CD4-positive, alpha-beta T cell treated with Interleukin-4 for 4 hours (primary cell): Measurements from ENCODE around the gene MATN1.
"Not testable (repeated sequence)": the region's sequence is repeated elsewhere in the genome, so short reads cannot be mapped to it uniquely, and the experiment has no call there.

Experiments
- DNase-seq: peaks from one replicate; pipeline ENCODE4 v3.0.0-alpha.2; 2020

MATN1 gene

DNA sequence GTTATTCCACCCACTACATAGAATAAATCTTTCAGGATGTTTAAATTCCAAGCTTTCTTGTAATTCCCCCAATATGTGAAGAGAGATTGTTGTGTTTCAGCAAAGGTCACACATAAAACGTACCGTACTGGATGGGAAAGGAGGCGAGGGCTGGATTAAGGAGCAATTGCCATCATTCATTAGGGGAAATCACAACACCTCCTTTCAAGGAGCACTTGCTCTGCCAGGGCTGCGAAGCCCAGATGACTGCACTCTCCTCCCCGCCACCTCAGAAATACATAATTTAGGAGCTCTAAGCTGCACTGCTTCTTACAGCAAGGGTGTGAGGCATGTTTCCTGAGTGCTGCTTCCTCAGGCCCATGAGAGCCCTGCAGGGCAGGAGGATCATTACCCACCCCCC lies 29.6 kb downstream of the MATN1 start:
- no peak for DNase-seq

DNA sequence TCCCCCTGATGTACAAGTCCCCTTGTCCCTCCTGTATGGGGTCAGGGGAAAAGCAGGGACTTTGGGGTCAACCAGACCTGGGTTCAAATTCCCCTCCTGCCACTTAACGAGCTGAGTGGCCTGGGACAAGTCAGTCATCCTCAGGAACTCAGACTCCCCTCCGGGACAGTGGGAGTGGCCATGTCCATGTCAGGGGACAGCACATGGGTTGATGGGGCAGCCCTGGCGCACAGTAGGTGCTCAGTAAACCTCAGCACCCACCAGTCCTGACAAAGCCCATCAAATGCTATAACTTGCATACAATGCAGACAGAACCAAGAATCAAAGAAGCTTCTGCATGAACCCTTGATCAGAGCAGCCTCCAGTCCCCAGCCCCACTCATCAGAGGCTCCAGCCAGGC lies 30.0 kb downstream of the MATN1 start:
- no peak for DNase-seq

DNA sequence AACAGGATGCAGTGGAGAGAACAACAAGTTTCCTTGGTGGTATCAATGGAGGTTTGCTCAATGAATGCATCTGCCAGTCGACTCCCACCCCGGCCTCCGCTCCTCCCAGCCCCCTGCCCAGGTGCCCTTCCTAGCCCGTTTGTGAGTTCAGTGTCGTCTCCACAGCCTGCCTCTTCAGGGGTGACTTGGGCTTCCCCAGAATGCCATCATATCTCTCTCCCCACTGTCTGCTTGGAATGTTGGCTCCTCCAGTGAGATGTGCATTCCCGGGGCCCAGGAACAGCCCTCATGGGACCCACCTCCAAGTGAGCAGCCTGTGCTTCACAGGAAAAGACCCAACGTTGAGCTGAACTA lies 30.5 kb downstream of the MATN1 start:
- DNase-seq: no peak

DNA sequence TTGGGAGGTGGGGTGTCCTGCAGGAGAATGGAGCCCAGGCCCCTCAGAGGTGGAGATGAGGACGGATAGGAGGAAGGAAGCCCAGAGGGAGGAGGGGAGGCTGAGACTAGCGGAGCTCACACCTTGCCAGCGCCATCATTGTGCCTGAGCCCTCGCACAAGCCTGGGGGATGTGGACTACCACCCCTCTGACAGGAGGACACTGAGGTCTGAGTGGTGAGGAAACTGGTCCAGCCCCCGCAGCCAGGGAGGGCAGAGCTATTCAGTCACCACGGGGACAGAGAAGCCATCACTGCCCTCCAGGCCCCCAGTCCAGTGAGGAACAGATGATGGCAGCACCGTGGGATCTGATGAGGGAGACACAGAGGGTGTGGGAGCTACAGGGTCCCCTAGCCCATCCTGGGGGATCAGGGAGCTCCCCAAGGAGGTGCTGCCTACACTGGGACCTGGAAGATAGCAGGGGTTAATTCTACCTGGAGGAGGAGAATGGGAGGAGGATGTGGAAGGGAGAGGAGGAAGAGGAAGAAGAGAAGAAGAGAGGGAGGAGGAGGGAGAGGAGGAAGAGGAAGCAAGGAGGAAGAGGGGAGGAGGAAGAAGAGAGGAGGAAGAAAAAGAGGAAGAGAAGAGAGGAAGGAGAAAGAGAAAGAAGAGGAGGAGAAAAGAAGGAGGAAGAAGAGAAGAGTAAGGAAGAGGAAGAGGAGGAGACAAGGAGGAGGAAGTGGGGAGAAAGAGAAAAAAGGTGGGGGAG lies 31.0 kb downstream of the MATN1 start:
- DNase-seq: no peak

DNA sequence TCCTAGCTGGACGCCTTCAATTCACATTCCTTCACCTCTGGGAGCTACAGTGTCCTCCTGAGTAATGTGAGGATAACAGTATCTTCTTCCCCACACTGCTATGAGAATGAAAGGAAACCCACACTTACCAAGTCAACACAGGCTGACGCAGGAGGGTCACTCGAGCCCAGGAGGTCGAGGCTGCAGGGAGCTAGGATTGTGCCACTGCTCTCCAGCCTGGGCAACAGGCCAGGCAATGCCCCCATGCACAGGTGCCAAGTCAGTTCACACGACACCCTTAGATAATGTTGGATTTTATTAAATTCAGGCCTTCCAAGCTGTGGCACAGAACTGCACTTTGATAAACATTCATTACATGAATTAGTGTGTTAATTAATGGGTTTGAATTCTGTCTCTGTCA lies 31.9 kb downstream of the MATN1 start:
- no peak for DNase-seq

DNA sequence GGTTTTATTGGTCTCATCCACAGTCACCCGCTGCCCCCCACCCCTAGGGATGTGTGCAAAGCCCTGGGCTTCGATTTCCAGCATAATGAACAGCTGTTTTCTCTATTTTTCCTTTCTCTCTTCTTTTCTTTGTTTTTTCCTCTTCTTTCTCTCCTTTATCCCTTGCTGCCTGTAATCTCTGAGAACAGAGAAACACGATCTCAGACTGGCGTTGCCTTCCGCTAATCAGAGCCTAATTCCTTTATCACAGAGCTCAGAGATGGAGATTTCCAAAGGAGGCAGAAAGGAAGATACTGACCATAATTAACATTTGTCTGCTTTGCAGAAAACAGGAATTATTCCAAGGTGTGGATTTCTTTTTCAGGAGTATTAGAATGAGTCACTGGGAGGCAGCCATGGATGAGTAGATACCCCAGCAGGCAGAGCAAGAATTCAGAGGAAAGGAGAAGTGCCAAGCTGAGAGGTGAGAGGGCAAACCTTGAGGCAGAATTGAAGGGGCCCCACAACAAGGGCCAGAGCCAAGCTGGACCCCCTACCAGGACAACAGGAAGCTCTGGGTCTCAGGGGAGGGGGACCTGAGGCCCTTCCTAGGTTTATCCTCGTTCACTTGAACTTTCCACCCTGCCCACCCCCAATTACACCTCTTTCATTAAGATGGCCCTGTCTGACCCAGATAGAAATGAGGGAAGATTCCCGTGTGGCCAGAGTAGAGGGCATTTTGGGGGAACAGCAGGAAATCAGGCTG lies 33.3 kb downstream of the MATN1 start:
- no peak for DNase-seq

DNA sequence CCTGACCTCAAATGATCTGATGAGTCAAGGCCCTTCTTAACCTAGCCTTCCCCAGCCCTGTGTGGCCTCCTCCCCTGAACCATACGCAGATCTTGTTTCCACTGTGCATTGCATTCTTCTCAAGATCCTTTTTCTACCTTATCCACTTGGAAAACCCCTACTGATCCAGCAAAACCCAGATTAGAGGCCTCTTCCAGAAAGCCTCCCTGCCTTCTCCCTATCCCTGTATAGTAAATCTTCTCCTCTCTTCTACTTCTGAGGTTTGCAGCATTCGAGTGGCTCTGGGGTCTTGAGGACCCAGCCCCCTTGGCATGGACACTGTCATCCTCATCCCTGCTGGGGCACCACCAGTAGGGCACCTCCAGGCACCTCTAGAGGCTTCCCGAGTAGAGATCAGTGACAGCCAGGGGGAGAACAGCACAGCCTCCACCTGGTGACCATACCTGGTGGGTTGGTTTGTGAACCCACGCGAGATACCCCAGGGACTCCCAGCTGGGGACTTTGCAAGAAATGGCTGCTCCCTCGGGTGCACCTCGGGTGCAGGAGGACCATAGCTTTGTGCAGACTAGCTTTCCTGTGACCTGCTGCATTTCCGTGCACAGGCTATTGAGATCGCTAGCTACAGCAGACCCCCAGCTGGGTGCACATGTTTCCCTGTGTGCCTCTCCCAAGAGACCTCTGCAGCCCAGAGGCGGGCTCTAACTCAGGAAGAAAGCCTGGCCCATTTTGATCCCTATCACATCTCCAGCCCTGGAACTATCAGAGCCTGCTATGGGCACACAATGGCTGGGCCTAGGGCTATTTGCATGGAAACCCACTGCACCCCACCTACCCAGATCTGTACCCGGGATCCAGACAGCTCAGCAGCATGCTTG lies 34.2 kb downstream of the MATN1 start:
- DNase-seq: no peak

DNA sequence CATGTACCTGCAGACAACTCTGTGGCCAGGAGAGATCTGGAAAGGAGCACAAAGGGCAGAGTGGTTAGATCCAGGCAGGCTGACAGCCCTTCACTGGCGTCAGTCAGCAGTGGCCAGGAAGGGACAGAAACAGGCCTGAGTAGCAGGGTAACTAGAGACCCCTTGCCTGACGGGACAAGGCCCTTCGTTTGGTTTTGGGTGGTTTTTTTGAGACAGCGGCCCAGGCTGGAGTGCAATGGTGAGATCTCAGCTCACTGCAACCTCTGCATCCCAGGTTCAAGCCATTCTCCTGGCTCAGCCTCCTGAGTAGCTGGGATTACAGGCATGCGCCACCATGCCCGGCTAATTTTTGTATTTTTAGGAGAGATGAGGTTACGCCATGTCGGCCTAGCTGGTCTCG lies 34.9 kb downstream of the MATN1 start:
- not testable (repeated sequence) for DNase-seq

DNA sequence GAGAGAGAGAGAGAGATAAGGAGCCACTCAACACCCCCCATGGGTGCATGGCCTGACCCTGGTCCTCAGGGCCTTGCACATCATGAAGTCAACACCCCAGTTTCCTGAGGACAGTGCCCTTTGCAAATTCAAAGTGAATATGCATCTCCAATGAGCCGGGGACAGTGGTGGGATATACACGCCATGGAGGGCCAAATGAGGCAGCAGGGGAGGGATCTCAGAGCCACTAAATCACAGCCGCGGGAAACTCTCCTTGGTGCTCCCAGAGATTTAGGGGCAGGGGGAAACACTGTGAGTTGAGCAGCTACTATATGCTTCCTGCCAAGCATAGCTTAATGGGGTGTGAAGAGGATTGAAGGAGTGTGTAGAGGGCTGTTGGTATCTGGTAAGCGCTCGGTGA lies 35.5 kb downstream of the MATN1 start:
- no peak for DNase-seq

DNA sequence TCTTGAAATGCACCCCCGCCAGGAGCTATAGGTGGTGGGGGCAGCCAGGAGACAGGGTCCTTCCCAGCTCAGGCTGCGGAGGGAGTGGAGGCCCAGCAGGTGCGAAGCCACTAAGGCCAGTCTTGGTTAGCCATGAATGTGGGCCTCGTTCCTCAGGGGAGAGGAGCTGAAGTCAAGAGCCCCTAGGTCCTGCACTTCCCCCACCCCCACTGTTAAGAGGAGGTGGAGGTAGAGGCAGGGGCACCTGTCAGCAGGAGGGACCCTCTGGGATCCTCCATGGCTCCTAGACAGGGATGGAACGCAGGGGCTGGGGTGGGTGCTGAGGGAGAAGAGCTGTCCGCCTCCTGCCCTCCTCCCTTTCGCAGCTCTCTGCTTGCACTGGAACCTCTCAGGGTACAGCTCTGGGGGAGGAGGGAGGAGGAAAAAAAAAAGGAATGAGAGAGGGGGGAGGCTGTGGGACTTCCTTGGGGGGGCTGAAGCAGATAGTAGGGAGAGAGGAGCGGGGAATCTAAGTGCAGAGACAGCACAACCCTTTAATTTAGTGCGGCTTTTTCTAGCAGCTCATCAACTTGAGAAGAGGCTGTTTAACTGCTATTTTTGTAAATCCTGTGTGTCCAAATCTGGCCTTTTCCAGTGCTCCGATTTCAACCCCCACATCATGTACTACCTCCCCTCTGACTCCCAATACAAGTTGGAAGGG lies 37.0 kb downstream of the MATN1 start:
- DNase-seq: no peak

DNA sequence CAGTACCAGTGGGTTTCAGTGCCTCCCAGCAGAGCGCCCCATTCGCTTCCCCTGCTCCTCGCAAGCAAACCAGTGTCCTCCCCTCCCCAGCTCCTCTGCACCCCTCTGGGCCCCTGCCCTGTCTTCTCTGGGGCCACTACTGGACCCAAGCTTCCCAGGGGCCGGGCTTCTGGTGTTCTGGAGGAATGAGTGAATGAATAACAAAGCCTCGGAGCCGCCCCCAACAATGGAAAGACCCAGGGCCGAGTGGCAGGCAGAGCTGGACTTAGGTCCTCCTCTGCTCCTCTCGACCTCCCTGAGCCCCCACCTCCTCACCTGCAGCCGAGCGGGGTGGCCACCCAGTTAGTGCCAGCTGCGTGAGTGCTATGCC lies 37.6 kb downstream of the MATN1 start:
- no peak for DNase-seq

DNA sequence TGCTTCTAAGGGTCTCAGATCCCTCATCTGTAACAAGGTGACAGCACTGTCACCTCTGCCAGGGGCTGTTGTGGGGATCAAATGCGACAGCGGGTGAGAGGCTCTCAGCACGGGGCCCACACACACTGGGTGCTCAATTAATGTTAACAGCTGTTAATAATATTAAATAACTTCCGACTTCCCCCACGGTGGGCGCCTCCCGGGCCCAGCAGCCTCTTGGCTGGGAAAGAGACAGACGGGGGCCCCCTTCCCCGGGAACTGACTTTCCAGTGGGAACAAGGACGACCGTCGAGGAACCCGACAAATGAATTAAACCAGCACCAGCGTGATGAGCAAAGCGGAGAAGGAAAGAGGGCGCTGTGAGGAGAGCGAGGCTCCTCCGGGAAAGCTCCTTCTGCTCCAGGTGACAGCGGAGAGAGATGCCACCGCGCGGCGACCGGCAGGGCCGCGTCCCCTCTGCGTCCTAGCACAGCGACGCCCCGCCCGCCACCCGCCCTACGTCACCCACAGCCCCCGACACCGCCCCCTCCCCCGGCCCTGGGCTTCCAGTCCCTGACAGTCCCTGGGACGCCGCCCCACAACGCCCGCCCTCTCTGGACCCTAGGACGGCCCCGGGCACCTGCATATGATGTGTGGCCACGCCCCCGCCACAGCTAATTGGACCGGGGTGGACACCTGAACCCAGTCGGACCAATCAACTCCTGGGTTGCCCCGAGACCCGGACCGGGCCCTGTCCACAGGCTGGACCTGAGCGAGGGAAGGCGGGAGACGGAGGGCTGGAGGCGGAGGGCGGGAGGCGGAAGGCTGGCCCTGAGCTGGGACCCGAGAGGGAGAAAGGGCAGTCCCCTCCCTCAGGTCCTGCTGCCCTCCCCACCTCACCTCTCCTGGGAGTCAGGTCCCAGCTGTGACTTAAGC lies 38.2 kb downstream of the MATN1 start:
- no peak for DNase-seq

DNA sequence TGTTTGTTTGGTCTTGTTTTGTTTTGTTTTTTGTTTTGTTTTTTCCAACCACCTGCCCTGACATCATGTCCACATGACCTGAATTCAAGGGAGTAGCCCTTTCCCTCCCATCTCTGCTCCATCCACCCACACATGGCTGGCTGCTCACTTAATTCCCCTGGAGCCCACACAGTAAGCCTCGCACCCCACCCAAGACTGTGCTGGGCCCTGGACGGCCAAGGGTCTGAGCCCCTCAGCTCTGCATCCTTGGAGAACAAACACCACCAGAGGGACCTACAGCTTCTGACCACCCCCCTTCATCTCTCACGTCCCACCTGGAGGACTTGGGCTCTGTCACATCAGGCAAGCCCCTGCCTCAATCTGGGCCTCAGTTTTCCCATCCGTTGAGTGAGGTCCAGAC lies 39.1 kb downstream of the MATN1 start:
- DNase-seq: no peak

DNA sequence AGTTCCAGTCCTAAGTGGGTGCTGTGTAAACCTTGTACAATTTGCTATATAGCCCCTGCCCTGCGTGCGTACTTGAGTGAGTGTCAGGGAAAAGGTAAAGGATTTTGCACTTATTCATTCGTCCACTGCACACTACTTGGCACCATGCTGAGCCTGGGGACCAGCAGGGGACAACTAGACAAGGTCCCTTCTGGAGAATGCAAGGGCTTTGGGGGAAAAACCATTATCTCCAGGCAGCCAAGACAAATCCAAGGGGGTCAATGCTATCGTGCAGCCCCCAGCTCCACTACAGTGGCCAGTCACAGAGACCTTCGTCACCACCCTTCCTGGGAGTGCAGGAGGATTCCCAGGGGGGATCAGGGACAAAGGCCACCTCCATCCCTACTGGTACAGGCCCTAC lies 39.7 kb downstream of the MATN1 start:
- DNase-seq: no peak

DNA sequence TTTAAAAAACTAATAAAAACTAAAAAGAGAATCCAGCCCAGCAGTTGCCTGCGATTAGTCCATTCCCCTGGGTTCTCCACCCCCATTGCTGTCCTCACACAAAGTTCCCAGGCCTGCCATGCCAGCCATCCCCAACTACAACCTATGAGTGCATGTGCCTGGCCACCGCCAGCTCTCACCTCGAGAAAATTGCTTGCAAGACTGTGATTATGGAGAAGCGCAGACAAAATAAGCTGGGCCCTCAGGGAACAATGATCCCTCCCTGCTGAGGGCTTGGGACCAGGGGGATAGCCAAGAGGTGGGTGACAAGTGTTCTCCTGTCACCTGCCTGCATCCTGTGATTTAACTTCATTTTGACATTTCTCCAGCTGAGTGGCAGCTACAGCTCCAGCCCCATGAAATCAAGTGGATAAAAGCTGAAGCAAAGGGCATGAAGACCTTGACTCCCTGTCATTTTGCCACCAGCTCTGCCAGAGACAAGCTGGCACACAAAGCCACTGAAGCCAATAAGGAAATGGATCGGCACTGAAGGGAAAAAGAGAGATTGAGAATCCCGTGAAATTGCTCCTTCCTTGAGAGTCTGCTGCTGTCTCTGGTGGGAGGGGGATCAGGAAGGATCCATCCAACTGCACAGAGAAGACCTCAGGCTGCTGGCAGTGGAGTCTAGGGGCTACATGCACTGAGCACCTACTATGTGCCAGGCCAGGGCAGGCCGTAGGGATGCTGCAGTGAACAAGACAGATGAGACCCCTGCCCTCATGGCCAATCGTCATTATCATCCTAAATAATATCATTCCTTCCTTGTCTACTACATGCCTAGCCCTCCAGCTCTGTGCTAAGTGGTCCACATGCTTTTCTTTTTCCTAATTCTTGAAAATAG lies 40.7 kb downstream of the MATN1 start:
- DNase-seq: no peak

DNA sequence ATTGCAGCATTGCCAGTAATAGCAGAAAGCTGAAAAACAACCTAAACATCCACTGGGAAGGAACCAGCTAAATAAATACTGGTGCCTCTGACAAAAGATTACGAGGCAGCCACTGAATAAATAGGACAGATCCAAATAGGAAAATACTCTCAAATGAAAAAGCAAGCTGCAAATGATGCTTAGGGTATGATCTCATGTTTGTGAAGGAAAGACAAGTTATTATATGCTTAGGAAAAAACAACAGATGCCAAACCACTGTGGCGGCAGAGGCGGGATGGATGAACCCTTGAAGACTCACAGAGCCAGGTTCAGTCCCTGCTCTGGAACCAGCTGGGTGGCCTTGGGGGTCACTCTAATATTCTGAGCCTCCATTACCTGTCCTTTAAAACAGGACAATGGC lies 41.6 kb downstream of the MATN1 start:
- DNase-seq: no peak

DNA sequence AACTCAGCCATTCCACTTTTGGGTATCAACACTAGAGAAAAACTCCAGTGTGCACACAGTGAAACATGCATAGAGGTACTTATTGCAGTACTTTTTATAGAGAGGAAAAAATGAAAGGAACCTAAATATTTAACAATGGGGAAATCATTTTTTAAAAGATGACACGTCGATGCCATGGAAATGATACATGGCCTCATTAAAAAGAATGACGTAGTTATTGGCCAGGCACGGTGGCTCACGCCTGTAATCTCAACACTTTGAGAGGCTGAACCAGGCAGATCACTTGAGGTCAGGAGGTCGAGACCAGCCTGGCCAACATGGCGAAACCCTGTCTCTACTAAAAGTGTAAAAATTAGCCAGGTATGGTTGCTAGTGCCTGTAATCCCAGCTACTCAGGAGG lies 42.5 kb downstream of the MATN1 start:
- no peak for DNase-seq

DNA sequence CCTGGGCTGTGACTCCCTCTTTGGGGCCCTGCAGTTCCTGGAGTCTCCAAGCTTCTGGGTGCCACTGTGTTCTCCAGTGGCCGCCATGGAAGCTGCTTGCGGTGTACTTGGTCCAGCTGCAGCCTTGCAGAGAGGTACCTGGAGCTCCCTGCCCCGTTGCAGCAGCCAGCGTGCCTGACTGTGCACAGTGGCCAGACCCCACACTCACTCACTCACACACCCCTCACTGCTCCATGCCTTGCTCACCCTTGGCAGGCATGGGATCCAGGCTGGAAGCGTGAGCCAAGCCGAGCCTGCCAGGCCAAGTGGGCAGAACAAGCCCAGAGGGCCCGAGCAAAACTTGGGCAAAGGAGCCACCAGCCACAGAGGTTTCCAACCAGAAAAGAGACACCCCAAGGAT lies 43.0 kb downstream of the MATN1 start:
- no peak for DNase-seq

DNA sequence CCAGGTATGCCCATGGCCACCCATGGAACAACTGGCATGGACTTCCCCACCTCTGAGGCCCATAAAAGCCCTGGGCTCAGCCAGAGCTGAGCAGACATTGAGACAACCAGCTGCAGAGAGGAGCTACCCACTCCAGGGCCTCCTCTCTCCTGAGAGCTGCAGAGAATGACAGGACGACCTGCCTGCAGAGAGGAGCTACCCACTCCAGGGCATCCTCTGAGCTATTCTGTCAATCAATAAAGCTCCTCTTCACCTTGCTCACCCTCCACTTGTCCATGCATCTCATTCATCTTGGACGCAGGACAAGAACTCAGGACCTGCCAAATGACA lies 43.4 kb downstream of the MATN1 start:
- no peak for DNase-seq

DNA sequence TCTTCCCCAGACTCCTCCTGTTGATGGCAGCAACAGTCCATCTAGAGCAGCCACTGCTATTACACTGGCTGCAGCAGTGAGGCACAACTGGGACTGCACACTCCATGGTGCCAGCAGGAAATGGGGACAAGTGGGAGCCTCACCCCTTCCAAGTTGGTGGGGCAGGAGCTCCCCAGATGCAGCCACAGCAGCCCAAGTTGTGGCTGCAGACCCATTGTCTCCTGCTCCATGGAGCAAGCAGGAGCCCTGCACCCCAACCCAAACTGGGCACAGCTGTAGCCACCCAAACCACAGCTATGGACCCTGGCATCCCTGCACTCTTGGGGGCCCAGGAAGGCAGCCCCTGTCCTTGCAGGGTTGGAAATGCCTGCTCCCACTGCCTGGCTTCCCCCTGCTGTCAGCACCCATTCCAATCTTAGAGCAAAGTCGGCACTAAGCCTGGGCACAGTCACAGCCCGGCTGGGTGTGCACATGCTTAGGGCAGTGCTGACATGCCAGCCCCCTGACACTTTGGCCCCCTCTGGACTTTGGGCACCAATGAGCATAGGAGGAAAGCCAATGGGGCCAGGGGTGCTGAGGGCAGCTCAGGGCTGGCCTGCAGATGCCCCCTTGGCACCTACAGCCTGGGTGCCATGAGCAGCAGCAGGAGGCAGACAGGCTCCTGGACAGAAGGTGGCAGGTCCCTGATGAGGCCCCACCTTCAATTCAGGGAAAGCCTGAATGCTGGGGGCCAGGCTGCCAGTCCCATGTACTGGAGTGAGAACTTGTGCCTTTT lies 44.0 kb downstream of the MATN1 start:
- no peak for DNase-seq
